Measurements from ENCODE around the gene KLF15.

DNA sequence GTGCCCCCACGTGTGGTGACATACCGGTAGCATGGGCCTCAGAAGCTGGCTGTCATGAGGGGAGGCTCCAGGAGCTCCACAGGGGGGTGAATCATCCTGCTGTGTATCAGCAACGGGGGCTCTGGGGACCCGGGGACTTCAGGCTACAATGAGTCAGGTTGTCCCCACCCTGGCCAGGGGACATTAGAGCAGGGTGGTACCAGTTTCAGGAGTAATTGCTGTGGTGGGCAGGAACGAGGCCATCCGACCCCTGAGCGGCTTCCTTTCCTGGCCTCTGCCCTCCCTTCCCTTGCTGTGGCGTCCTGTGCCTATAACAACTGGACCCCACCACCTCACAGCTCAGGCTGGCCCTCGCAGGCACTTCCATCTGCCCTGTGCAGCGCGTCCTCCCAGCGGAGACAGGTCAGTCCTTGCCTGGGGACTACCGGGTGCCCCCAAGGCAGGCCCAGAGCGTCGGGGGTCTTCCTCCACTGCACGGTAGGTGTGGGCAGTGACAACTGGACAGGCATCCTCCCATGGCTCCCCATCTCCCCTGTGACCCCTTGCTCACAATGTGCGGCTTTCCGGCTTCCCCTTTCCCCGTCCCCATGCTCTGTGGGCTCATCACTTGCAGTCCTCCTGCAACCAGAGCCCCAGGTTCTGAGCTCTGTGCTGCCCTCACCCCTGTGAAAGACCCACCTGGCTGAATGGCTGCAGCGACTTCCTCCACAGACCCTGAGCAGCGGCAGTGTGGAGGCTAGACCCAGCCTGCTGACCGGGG lies 57.0 kb downstream of the KLF15 start:
- TF ChIP-seq POLR2A (IDR thresholded peaks at IDR 0.05; ENCODE audit: low read depth, low read length): no peak
- no peak for TF ChIP-seq POLR2AphosphoS5 (IDR thresholded peaks at IDR 0.05; ENCODE audit: low read depth, low read length)
